Tibial artery (tissue), 4 donors: ENCODE measurements around the gene MYOC.

Source experiments
- DNase-seq, 2 donors: peaks; one replicate each; pipeline ENCODE4 v3.0.0-alpha.2; 2019
- H3K27ac ChIP-seq, 2 donors: fragments of 200-600 bp; sonication (generic) in 1 of 2; 1 replicate in 1 of 2; 2 replicates in 1 of 2; pipeline ENCODE4 v1.5.1; 2018 to 2019; ENCODE audit warnings: mild to moderate bottlenecking in 1 of 2
- H3K27me3 ChIP-seq, 2 donors: fragments of 200-600 bp; sonication (generic) in 1 of 2; one replicate each; pipeline versions ENCODE4 v1.5.1 to v1.6.0; 2016 to 2019
- H3K36me3 ChIP-seq, 3 donors: fragments of 200-600 bp; sonication (generic) in 2 of 3; one replicate each; pipeline ENCODE4 v1.5.1; 2016 to 2019; ENCODE audit warnings: mild to moderate bottlenecking in 2 of 3
- H3K4me1 ChIP-seq, 4 donors: fragments of 200-600 bp; sonication (generic) in 2 of 4; 1 replicate in 3 of 4; 2 replicates in 1 of 4; pipeline ENCODE4 v1.5.1; 2016 to 2019
- H3K4me3 ChIP-seq, 2 donors: fragments of 200-600 bp; sonication (generic) in 1 of 2; 1 replicate in 1 of 2; 2 replicates in 1 of 2; pipeline ENCODE4 v1.5.1; 2018 to 2019; ENCODE audit warnings: mild to moderate bottlenecking in 2 of 2
- H3K9me3 ChIP-seq, 3 donors: fragments of 200-600 bp; sonication (generic) in 1 of 3; one replicate each; pipeline ENCODE4 v1.5.1; 2016 to 2019
- intact Hi-C: fragments of 100-400 bp; cut with DNase I; formaldehyde crosslinking; loops from one replicate; pipeline ENCODE4 v1.15.0; 2023; ENCODE audit warnings: low total_unique reads
- TF ChIP-seq, protein P1 (sequence below), 2 experiments: fragments of 200-600 bp in 1 of 2; fragments of 450-650 bp in 1 of 2; IDR thresholded peaks; one replicate each; pipeline ENCODE4 v1.5.1; 2017 to 2019; ENCODE audit warnings: antibody characterized with exemption in 2 of 2, mild to moderate bottlenecking in 1 of 2, moderate library complexity in 1 of 2

Gene MYOC

DNA sequence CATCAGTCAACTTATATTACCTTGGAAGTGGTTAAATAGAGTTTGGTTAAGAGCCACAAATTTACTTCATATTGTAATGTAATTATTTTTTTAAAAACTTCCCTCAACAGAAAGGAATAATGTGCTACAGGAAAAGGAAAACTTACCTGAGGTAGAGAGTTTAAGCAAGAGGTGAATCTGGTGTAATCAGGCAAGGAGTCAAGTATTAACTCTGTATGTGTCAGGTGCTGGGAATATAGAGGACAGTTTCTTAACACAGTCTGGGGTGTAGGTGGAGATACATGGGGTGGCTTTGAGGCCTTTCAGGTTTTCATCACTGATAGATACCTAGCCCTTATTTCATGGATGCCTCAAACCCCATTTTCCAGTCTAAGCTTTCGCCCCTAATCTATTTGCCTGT, 56.4 kb downstream of the MYOC start:
- TF ChIP-seq, protein P1, sequence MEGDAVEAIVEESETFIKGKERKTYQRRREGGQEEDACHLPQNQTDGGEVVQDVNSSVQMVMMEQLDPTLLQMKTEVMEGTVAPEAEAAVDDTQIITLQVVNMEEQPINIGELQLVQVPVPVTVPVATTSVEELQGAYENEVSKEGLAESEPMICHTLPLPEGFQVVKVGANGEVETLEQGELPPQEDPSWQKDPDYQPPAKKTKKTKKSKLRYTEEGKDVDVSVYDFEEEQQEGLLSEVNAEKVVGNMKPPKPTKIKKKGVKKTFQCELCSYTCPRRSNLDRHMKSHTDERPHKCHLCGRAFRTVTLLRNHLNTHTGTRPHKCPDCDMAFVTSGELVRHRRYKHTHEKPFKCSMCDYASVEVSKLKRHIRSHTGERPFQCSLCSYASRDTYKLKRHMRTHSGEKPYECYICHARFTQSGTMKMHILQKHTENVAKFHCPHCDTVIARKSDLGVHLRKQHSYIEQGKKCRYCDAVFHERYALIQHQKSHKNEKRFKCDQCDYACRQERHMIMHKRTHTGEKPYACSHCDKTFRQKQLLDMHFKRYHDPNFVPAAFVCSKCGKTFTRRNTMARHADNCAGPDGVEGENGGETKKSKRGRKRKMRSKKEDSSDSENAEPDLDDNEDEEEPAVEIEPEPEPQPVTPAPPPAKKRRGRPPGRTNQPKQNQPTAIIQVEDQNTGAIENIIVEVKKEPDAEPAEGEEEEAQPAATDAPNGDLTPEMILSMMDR (IDR thresholded peaks at IDR 0.05), result no peak
- intact Hi-C loops, result no loop called here
- no peak for DNase-seq
- no peak overlapping the region for H3K27ac ChIP-seq
- no peaks in the 10 kb centered on the region for H3K9me3 ChIP-seq
- no peaks in the 10 kb centered on the region for H3K4me1 ChIP-seq
- peaks cover 24 to 43% (median 27%) of the 10 kb centered on the region in 3 donors for H3K36me3 ChIP-seq
- H3K4me3 ChIP-seq, result no peak overlapping the region
- H3K27me3 ChIP-seq, result no peaks in the 10 kb centered on the region

DNA sequence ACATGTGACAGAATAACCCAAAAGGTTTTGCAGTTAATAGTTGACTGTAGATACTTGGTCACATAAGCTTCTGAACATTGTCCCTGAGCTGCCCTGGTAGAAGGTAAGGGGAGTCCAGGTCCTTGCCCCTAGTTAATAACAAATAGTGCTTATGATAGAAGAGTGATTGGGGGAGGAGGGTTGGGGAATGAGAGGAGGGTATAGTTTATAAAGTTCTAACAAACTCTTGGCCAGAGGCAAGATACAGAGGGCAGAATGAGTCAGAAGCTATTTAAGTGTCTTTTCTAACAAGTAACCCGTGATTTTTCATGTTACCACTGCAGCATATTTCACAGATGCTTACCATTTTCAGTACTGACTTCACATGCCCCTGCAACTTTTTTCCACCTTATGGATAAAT, 57.2 kb downstream of the MYOC start:
- no peak for DNase-seq
- Histone ChIP-seq H3K4me1 (peaks cover 0 to 4% (median 0%) of the 10 kb centered on the region in 4 donors), H3K36me3 (peaks cover 29 to 51% (median 33%) of the 10 kb centered on the region in 3 donors), H3K27ac (no peak overlapping the region), H3K27me3 (no peaks in the 10 kb centered on the region), H3K4me3 (no peak overlapping the region), H3K9me3 (no peaks in the 10 kb centered on the region)
- TF ChIP-seq, protein P1 (IDR thresholded peaks at IDR 0.05), result no peak
- intact Hi-C loops, result no loop called here

DNA sequence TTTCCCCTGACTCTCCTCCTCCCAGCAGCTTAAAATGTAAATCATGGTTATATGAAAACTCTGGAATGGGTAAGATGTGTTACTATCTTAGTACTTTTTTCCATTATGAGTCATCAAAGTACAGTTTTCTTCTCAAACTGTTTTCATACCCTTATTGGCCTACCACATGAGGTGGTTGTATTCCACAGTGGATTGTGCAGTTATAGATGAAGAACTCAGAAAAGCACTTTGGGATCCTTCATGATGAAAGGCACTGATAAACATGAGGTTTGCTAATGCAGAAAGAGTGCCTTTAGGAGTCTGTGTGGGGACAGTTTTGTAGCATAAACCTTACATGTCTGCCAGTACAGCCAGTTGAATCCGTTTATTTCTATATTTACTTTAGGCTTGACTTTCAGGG, 62.5 kb downstream of the MYOC start:
- TF ChIP-seq, protein P1 (IDR thresholded peaks at IDR 0.05), result no peak

DNA sequence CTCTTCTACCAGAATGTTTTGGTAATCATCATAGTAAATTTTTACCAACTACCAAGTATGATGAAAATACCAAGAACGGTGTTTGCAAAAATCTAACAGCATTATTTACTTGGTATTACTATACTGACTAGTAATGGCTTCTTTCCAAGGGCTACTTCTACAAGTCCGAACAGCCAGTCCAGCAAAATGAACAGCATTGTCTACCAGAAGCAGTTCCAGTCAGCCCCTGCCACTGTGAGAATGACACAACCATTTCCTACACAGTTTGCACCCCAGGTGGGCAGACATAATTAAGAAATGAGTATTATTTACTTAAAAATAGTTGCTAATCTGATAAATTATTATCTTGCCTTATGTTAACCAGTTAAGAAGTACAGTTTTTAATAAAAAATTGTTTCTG, 64.3 kb downstream of the MYOC start:
- Histone ChIP-seq H3K9me3 (no peaks in the 10 kb centered on the region), H3K27me3 (no peaks in the 10 kb centered on the region), H3K4me3 (no peak overlapping the region), H3K36me3 (peaks cover 81 to 98% (median 91%) of the 10 kb centered on the region in 3 donors), H3K27ac (no peak overlapping the region), H3K4me1 (peaks cover 0 to 14% (median 0%) of the 10 kb centered on the region in 4 donors)
- intact Hi-C loops, result no loop called here
- TF ChIP-seq, protein P1 (IDR thresholded peaks at IDR 0.05), result no peak
- no peak for DNase-seq

More for the DNA sequence above, 62.5 kb downstream of the MYOC start:
- Histone ChIP-seq H3K4me3 (no peak overlapping the region), H3K4me1 (peaks cover 0 to 14% (median 0%) of the 10 kb centered on the region in 4 donors), H3K27me3 (no peaks in the 10 kb centered on the region), H3K27ac (peak overlapping the region in 1 of 2 donors; percentile 17), H3K36me3 (peaks cover 72 to 98% (median 79%) of the 10 kb centered on the region in 3 donors), H3K9me3 (no peaks in the 10 kb centered on the region)
- intact Hi-C loops, result no loop called here
- DNase-seq, result no peak

DNA sequence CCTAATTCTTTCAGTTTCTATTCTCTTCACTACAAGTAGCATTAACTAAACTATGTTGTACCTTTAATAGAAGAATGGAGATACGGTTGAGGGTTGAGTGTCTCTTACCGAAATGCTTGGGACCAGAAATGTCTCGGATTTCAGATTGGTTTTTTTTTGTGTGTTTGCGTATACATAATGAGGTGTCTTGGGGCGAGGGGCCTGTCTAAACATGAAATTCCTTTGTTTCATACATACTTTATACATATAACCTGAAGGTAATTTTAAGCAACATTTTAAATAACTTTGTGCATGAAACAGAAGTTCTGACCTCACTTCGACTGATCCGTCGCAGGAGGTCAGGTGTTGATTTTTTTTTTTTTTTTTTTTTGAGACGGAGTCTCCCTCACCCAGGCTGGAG, 66.8 kb downstream of the MYOC start:
- Histone ChIP-seq H3K36me3 (peaks cover 70 to 95% (median 77%) of the 10 kb centered on the region in 3 donors), H3K27me3 (no peaks in the 10 kb centered on the region), H3K27ac (no peak overlapping the region), H3K4me3 (no peak overlapping the region), H3K9me3 (no peaks in the 10 kb centered on the region), H3K4me1 (peaks cover 0 to 14% (median 0%) of the 10 kb centered on the region in 4 donors)
- TF ChIP-seq, protein P1 (IDR thresholded peaks at IDR 0.05), result no peak
- DNase-seq, result no peak
- intact Hi-C loops, result no loop called here
